Activated T-cell treated with anti-CD3 and anti-CD28 coated beads, Interleukin-2, amount 50 U/mL, for 72 hours (primary cell): ENCODE data around the gene ERC2. TPM values are rescaled to one million over a fixed set of nuclear protein-coding genes. Genes with fewer than 3 reads are reported as not detected.
A peak's percentile ranks its signal among the peaks of the same experiment; 100 is the strongest.

Source experiments
- ATAC-seq, 2 donors: fragments of 150-1000 bp; cut with Tn5 transposase; replicated peaks in 1 of 2; 2 replicates each; pipeline ENCODE4 v1.10.0; 2021; ENCODE audit warnings: moderate library complexity in 2 of 2, mild to moderate bottlenecking in 1 of 2
- DNase-seq, 2 donors: peaks; one replicate each; pipeline ENCODE4 v3.0.0; 2021 to 2022; ENCODE audit warnings: mixed read lengths in 1 of 2
- H3K27ac Mint-ChIP-seq: one replicate; pipeline ENCODE4 v1.8.0; 2022; ENCODE audit warnings: mild to moderate bottlenecking, moderate library complexity, mixed read lengths
- H3K27me3 Mint-ChIP-seq: one replicate; pipeline ENCODE4 v1.8.0; 2022; ENCODE audit warnings: low read depth, mixed read lengths
- H3K36me3 Mint-ChIP-seq, 2 donors: one replicate each; pipeline ENCODE4 v1.8.0; 2022; ENCODE audit warnings: mixed read lengths in 2 of 2, mild to moderate bottlenecking in 1 of 2; ENCODE audit not compliant: insufficient read depth in 2 of 2
- H3K4me1 Mint-ChIP-seq: one replicate; pipeline ENCODE4 v1.8.0; 2022; ENCODE audit warnings: low read depth, mixed read lengths
- H3K4me3 Mint-ChIP-seq, 2 donors: one replicate each; pipeline ENCODE4 v1.8.0; 2022; ENCODE audit warnings: mild to moderate bottlenecking in 2 of 2, mixed read lengths in 2 of 2, moderate library complexity in 2 of 2
- H3K9me3 Mint-ChIP-seq, 2 donors: one replicate each; pipeline ENCODE4 v1.8.0; 2022; ENCODE audit warnings: mixed read lengths in 2 of 2
- total RNA-seq, 2 donors: library from RNA; stranded (reverse); gene quantifications; one replicate each; pipeline ENCODE4 v1.2.3, GENCODE V29; 2022

ERC2 gene
- total RNA-seq, 2 donors from 2014 or later = 0.19 to 0.35 TPM

- no peaks in the 10 kb centered on the region for H3K36me3 Mint-ChIP-seq
- H3K9me3 Mint-ChIP-seq = peaks cover 0 to 3% of the 10 kb centered on the region in 2 donors
- no peak for DNase-seq
- H3K4me3 Mint-ChIP-seq = no peak overlapping the region
- H3K27me3 Mint-ChIP-seq = no peaks in the 10 kb centered on the region
- peaks cover 17% of the 10 kb centered on the region for H3K4me1 Mint-ChIP-seq
- H3K27ac Mint-ChIP-seq = no peak overlapping the region
- no peak for ATAC-seq
These were observed 858.9 kb downstream of the ERC2 start for GRCh38 chr3:55609230-55609827.

GRCh38 chr3:55608301-55608937 lies 859.8 kb downstream of the ERC2 start:
- Mint-ChIP-seq H3K4me1 (peaks cover 17% of the 10 kb centered on the region), H3K4me3 (peak overlapping the region; percentile 4 to 35), H3K27me3 (no peaks in the 10 kb centered on the region), H3K9me3 (peaks cover 0 to 3% of the 10 kb centered on the region in 2 donors), H3K36me3 (no peaks in the 10 kb centered on the region), H3K27ac (peak overlapping the region; percentile 25)
- ATAC-seq (no peak), DNase-seq (no peak)

GRCh38 chr3:55607844-55608243 lies 860.4 kb downstream of the ERC2 start:
- DNase-seq (peak; percentile 15 to 35), ATAC-seq (peak; percentile 86)
- Mint-ChIP-seq H3K4me3 (peak overlapping the region; percentile 4 to 35), H3K4me1 (peaks cover 17% of the 10 kb centered on the region), H3K9me3 (peaks cover 0 to 3% of the 10 kb centered on the region in 2 donors), H3K36me3 (no peaks in the 10 kb centered on the region), H3K27ac (peak overlapping the region; percentile 25), H3K27me3 (no peaks in the 10 kb centered on the region)

- H3K9me3 Mint-ChIP-seq = peaks cover 0 to 3% of the 10 kb centered on the region in 2 donors
- H3K36me3 Mint-ChIP-seq = no peaks in the 10 kb centered on the region
- ATAC-seq = no peak
- DNase-seq = no peak
- peaks cover 17% of the 10 kb centered on the region for H3K4me1 Mint-ChIP-seq
- H3K27me3 Mint-ChIP-seq = peaks cover 1% of the 10 kb centered on the region
- H3K4me3 Mint-ChIP-seq = no peak overlapping the region
- no peak overlapping the region for H3K27ac Mint-ChIP-seq
These were observed 861.1 kb downstream of the ERC2 start for GRCh38 chr3:55607175-55607574.

- Mint-ChIP-seq H3K27ac (no peak overlapping the region), H3K4me1 (peaks cover 11% of the 10 kb centered on the region), H3K36me3 (no peaks in the 10 kb centered on the region), H3K9me3 (peaks cover 0 to 3% of the 10 kb centered on the region in 2 donors), H3K27me3 (peaks cover 9% of the 10 kb centered on the region), H3K4me3 (no peak overlapping the region)
- ATAC-seq = no peak
- no peak for DNase-seq
These were observed 862.6 kb downstream of the ERC2 start for GRCh38 chr3:55605443-55606236.

- H3K27ac Mint-ChIP-seq = no peak overlapping the region
- no peak for DNase-seq
- H3K27me3 Mint-ChIP-seq = peaks cover 9% of the 10 kb centered on the region
- H3K9me3 Mint-ChIP-seq = peaks cover 0 to 3% of the 10 kb centered on the region in 2 donors
- no peak for ATAC-seq
- peaks cover 11% of the 10 kb centered on the region for H3K4me1 Mint-ChIP-seq
- H3K36me3 Mint-ChIP-seq = no peaks in the 10 kb centered on the region
- no peak overlapping the region for H3K4me3 Mint-ChIP-seq
These were observed 863.4 kb downstream of the ERC2 start for GRCh38 chr3:55604846-55605245.

GRCh38 chr3:55604402-55604801 lies 863.9 kb downstream of the ERC2 start:
- no peaks in the 10 kb centered on the region for H3K36me3 Mint-ChIP-seq
- DNase-seq (no peak), ATAC-seq (no peak)
- H3K27me3 Mint-ChIP-seq = peaks cover 9% of the 10 kb centered on the region
- H3K4me1 Mint-ChIP-seq = peaks cover 11% of the 10 kb centered on the region
- H3K27ac Mint-ChIP-seq = no peak overlapping the region
- H3K4me3 Mint-ChIP-seq = no peak overlapping the region
- peaks cover 0 to 3% of the 10 kb centered on the region in 2 donors for H3K9me3 Mint-ChIP-seq

- no peaks in the 10 kb centered on the region for H3K36me3 Mint-ChIP-seq
- peaks cover 0 to 3% of the 10 kb centered on the region in 2 donors for H3K9me3 Mint-ChIP-seq
- H3K4me3 Mint-ChIP-seq = no peak overlapping the region
- no peaks in the 10 kb centered on the region for H3K4me1 Mint-ChIP-seq
- DNase-seq (no peak), ATAC-seq (no peak)
- H3K27me3 Mint-ChIP-seq = peaks cover 9% of the 10 kb centered on the region
- H3K27ac Mint-ChIP-seq = no peak overlapping the region
These were observed 866.7 kb downstream of the ERC2 start for GRCh38 chr3:55601366-55602080.

GRCh38 chr3:55598224-55598623 lies 870.0 kb downstream of the ERC2 start:
- H3K9me3 Mint-ChIP-seq = peaks cover 2 to 4% of the 10 kb centered on the region in 2 donors
- no peak overlapping the region for H3K4me3 Mint-ChIP-seq
- H3K27ac Mint-ChIP-seq = no peak overlapping the region
- DNase-seq (no peak), ATAC-seq (no peak)
- H3K36me3 Mint-ChIP-seq = no peaks in the 10 kb centered on the region
- no peaks in the 10 kb centered on the region for H3K4me1 Mint-ChIP-seq
- peaks cover 9% of the 10 kb centered on the region for H3K27me3 Mint-ChIP-seq

- Mint-ChIP-seq H3K9me3 (peaks cover 2 to 4% of the 10 kb centered on the region in 2 donors), H3K36me3 (no peaks in the 10 kb centered on the region), H3K27me3 (peaks cover 9% of the 10 kb centered on the region), H3K27ac (no peak overlapping the region), H3K4me3 (no peak overlapping the region), H3K4me1 (no peaks in the 10 kb centered on the region)
- DNase-seq (no peak), ATAC-seq (no peak)
These were observed 870.6 kb downstream of the ERC2 start for GRCh38 chr3:55597641-55598040.

- no peak for DNase-seq
- peaks cover 2 to 4% of the 10 kb centered on the region in 2 donors for H3K9me3 Mint-ChIP-seq
- no peaks in the 10 kb centered on the region for H3K27me3 Mint-ChIP-seq
- no peak overlapping the region for H3K4me3 Mint-ChIP-seq
- H3K4me1 Mint-ChIP-seq = no peaks in the 10 kb centered on the region
- no peaks in the 10 kb centered on the region for H3K36me3 Mint-ChIP-seq
- ATAC-seq = no peak
- no peak overlapping the region for H3K27ac Mint-ChIP-seq
These were observed 872.1 kb downstream of the ERC2 start for GRCh38 chr3:55596212-55596611.

GRCh38 chr3:55595420-55595819 lies 872.8 kb downstream of the ERC2 start:
- no peak for DNase-seq
- H3K4me1 Mint-ChIP-seq = no peaks in the 10 kb centered on the region
- no peaks in the 10 kb centered on the region for H3K36me3 Mint-ChIP-seq
- peaks cover 2 to 4% of the 10 kb centered on the region in 2 donors for H3K9me3 Mint-ChIP-seq
- no peak for ATAC-seq
- H3K4me3 Mint-ChIP-seq = no peak overlapping the region
- no peaks in the 10 kb centered on the region for H3K27me3 Mint-ChIP-seq
- no peak overlapping the region for H3K27ac Mint-ChIP-seq

GRCh38 chr3:55592572-55592971 lies 875.7 kb downstream of the ERC2 start:
- Mint-ChIP-seq H3K36me3 (no peaks in the 10 kb centered on the region), H3K4me1 (peaks cover 6% of the 10 kb centered on the region), H3K9me3 (peaks cover 2 to 4% of the 10 kb centered on the region in 2 donors), H3K27ac (no peak overlapping the region), H3K4me3 (no peak overlapping the region), H3K27me3 (no peaks in the 10 kb centered on the region)
- no peak for ATAC-seq
- no peak for DNase-seq
